HL-60/S4 (cell line): Measurements from ENCODE around the gene TRIM60.
"Not testable (repeated sequence)": the region's sequence is repeated elsewhere in the genome, so short reads cannot be mapped to it uniquely, and the experiment has no call there.

Source experiments
- in situ Hi-C: fragments of 300-500 bp; cut with MboI; formaldehyde crosslinking; loops from 2 replicates; pipeline ENCODE4 v1.14.3; 2022; ENCODE audit warnings: low sequenced_read_pairs

The TRIM60 gene

DNA sequence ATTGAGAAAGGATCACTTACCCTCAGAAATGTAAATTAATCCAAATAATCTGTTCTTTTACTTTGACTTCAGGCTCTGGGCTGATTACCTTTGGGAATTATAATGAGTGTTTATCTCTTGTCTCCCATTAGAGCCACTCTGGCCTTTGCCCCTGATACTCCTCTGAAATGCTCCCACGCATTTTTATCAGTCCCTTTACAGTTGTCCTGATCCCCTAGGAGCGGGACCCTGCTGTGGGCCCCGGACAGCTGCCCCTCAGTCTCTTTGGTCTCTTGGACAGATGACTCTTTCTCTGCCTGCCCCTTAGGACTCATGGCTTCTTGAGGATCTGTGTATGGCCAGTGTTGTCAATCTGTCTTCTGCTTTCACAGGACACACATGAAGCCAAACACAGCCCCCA, 20.8 kb downstream of the TRIM60 start:
- in situ Hi-C loops, result no loop called here

GRCh38 chr4:165053645-165054044, 21.8 kb downstream of the TRIM60 start, which contains the start of gene TRIM75:
Gene TRIM75, plus strand, starts transcription at chr4:165053866. Its CDS starts 5,282 bp downstream, at chr4:165059148.
- in situ Hi-C loops, result no loop called here

DNA sequence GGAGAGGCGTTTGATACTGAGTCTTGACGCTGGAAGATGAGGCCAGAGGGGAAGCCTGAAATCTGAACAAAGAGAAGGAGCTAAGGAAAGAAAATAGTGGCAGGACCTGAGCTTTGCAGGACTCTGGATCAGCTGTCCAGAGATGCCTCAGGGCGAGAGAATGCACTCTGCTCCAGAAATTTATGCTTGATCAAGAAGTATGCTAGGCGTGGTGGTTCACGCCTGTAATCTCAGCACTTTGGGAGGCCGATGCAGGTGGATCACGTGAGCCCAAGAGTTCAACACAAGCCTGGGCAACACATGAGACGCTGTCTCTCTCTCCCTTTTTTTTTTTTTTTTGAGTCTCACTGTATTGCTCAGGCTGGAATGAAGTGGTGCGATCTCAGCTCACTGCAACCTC, 23.8 kb downstream of the TRIM60 start:
- in situ Hi-C loops, result no loop called here

- in situ Hi-C loops, result no loop called here
Observed at GRCh38 chr4:165058666-165059065, 26.9 kb downstream of the TRIM60 start.

DNA sequence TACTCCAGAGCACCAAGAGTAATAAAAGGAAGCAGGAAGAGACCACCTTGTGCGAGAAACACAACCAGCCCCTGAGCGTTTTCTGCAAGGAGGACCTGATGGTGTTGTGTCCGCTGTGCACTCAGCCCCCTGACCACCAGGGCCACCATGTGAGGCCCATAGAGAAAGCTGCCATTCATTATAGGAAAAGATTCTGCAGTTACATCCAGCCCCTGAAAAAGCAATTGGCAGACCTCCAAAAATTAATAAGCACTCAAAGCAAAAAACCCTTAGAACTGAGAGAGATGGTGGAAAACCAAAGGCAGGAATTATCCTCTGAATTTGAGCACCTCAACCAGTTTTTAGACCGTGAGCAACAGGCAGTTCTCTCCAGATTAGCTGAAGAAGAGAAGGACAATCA, 27.6 kb downstream of the TRIM60 start:
- in situ Hi-C loops, result no loop called here

- in situ Hi-C loops, result no loop called here
Observed at GRCh38 chr4:165060938-165061337, 29.1 kb downstream of the TRIM60 start.

GRCh38 chr4:165070560-165070959, 38.8 kb downstream of the TRIM60 start:
- in situ Hi-C loops, result no loop called here

- in situ Hi-C loops, result not testable (repeated sequence)
Observed at GRCh38 chr4:165073346-165073745, 41.5 kb downstream of the TRIM60 start.

GRCh38 chr4:165077034-165077578, 45.3 kb downstream of the TRIM60 start:
- in situ Hi-C loops, result no loop called here

DNA sequence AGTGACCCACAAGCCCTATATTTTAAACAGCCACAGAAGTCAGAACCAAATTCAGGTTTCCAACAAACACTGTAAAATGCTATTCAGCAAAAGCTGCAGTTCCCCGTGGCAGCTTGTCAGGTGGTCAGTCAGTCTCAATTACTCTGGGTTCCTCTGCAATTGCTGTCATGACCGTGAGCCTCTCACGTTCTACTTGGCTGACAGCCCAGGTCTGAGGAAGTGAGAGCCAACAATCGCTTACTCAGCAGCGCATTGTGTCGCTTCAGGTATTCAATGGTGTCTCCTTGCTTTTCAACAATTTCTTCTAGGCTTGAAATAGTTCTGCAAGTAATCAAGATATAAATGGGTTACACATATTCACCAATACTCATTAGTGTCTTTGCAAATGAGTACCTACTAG, 47.7 kb downstream of the TRIM60 start:
- in situ Hi-C loops, result no loop called here

DNA sequence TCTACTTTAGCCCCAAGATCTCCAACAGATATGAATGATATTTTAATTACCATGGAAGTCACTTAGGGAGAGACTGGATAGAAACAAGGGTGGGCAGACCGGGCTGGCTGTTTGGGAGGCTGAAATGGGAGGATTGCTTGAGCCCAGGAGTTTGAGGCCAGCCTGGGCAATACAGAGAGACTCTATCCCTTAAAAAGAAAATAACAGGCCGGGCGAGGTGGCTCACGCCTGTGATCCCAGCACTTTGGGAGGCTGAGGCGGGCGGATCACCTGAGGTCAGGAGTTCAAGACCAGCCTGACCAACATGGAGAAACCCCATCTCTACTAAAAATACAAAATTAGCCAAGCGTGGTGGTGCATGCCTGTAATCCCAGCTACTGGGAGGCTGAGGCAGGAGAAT, 53.0 kb downstream of the TRIM60 start:
- in situ Hi-C loops, result not testable (repeated sequence)

GRCh38 chr4:165085946-165086345, 54.1 kb downstream of the TRIM60 start:
- in situ Hi-C loops, result no loop called here

- in situ Hi-C loops, result no loop called here
Observed at GRCh38 chr4:165088366-165088765, 56.6 kb downstream of the TRIM60 start.
